HG02678 (cell line): Measurements from ENCODE around the gene SRCIN1.

Experiments used
- ATAC-seq: cut with Tn5 transposase; IDR thresholded peaks from one replicate; pipeline ENCODE4 v1.9.1; 2021; ENCODE audit warnings: mild to moderate bottlenecking, moderate library complexity; ENCODE audit not compliant: unreplicated experiment

SRCIN1 gene

GRCh38 chr17:38600416-38600815, 5.3 kb downstream of the SRCIN1 start:
- no peak for ATAC-seq

GRCh38 chr17:38599398-38599856, 6.3 kb downstream of the SRCIN1 start:
- ATAC-seq = no peak

- no peak for ATAC-seq
Measured at GRCh38 chr17:38598995-38599394, 6.8 kb downstream of the SRCIN1 start.

GRCh38 chr17:38598536-38598935, 7.2 kb downstream of the SRCIN1 start:
- no peak for ATAC-seq

- ATAC-seq = no peak
Measured at GRCh38 chr17:38597375-38597774, 8.4 kb downstream of the SRCIN1 start.

GRCh38 chr17:38596651-38597050, 9.1 kb downstream of the SRCIN1 start:
- no peak for ATAC-seq

- ATAC-seq = no peak
Measured at GRCh38 chr17:38595892-38596291, 9.9 kb downstream of the SRCIN1 start.

- ATAC-seq = no peak
Measured at GRCh38 chr17:38594152-38594551, 11.6 kb downstream of the SRCIN1 start.

- no peak for ATAC-seq
Measured at GRCh38 chr17:38592487-38592886, 13.3 kb downstream of the SRCIN1 start.

GRCh38 chr17:38591759-38592241, 14.0 kb downstream of the SRCIN1 start:
- ATAC-seq = no peak

GRCh38 chr17:38590988-38591758, 14.6 kb downstream of the SRCIN1 start:
- no peak for ATAC-seq

- ATAC-seq = no peak
Measured at GRCh38 chr17:38589462-38590114, 16.2 kb downstream of the SRCIN1 start.

GRCh38 chr17:38588788-38589174, 17.0 kb downstream of the SRCIN1 start:
- no peak for ATAC-seq

- no peak for ATAC-seq
Measured at GRCh38 chr17:38587947-38588787, 17.6 kb downstream of the SRCIN1 start.

- no peak for ATAC-seq
Measured at GRCh38 chr17:38587203-38587602, 18.5 kb downstream of the SRCIN1 start.

GRCh38 chr17:38586788-38587187, 19.0 kb downstream of the SRCIN1 start:
- ATAC-seq = no peak

- no peak for ATAC-seq
Measured at GRCh38 chr17:38585918-38586529, 19.7 kb downstream of the SRCIN1 start.

- no peak for ATAC-seq
Measured at GRCh38 chr17:38585056-38585917, 20.5 kb downstream of the SRCIN1 start.

GRCh38 chr17:38584350-38584925, 21.3 kb downstream of the SRCIN1 start:
- ATAC-seq = no peak
